Measurements from ENCODE around the gene ERGIC1. TPM values are rescaled to one million over a fixed set of nuclear protein-coding genes. Genes with fewer than 3 reads are reported as not detected.

Gene ERGIC1
- total RNA-seq, 3 donors from 2014 or later (not counting 1 experiment from before 2014, with no cell fraction given): 86.2 to 126 (median 121) TPM

- peaks cover 11 to 16% of the 10 kb centered on the region in 2 donors for H3K4me1 Mint-ChIP-seq
- 97% methylated on average over 3 of the region's 3 CpGs for WGBS (ENCODE audit: insufficient coverage)
- intact Hi-C loops (cut with micrococcal nuclease): no loop called here
- no peak for TF ChIP-seq CTCF (IDR thresholded peaks at IDR 0.05)
- no peaks in the 10 kb centered on the region for H3K9me3 Mint-ChIP-seq
- no peak for ATAC-seq
- Histone ChIP-seq H3K27me3 (ENCODE audit: control insufficient read depth, insufficient read depth, low read length) (no peaks in the 10 kb centered on the region), H3K4me1 (ENCODE audit: control insufficient read depth, insufficient read depth, low read length) (peaks cover 7% of the 10 kb centered on the region), H3K27ac (ENCODE audit: low read length) (no peak overlapping the region), H3K36me3 (ENCODE audit: control insufficient read depth, insufficient read depth, low read length) (peaks cover 36% of the 10 kb centered on the region), H3K4me3 (ENCODE audit: low read length) (no peak overlapping the region), H3K9me3 (ENCODE audit: control insufficient read depth, insufficient read depth, low read length) (no peaks in the 10 kb centered on the region)
- H3K4me3 Mint-ChIP-seq: peak overlapping the region; percentile 78
- H3K27me3 Mint-ChIP-seq (ENCODE audit: low read depth in 2 of 2): no peaks in the 10 kb centered on the region
- no peaks in the 10 kb centered on the region for H3K36me3 Mint-ChIP-seq
- no peak for DNase-seq
- H3K27ac Mint-ChIP-seq: peak overlapping the region; percentile 77 to 87
Measured at GRCh38 chr5:172898218-172898842, 64.3 kb downstream of the ERGIC1 start.

GRCh38 chr5:172898843-172899369 lies 64.9 kb downstream of the ERGIC1 start:
- no peaks in the 10 kb centered on the region for H3K36me3 Mint-ChIP-seq
- no peak for DNase-seq
- H3K9me3 Mint-ChIP-seq: no peaks in the 10 kb centered on the region
- H3K9me3 ChIP-seq (ENCODE audit: control insufficient read depth, insufficient read depth, low read length): no peaks in the 10 kb centered on the region
- H3K27ac ChIP-seq (ENCODE audit: low read length): no peak overlapping the region
- peak overlapping the region; percentile 50 to 77 for H3K27ac Mint-ChIP-seq
- H3K4me3 ChIP-seq (ENCODE audit: low read length): no peak overlapping the region
- H3K4me1 Mint-ChIP-seq: peaks cover 11 to 18% of the 10 kb centered on the region in 2 donors
- no peaks in the 10 kb centered on the region for H3K27me3 ChIP-seq (ENCODE audit: control insufficient read depth, insufficient read depth, low read length)
- no peak for TF ChIP-seq CTCF (IDR thresholded peaks at IDR 0.05)
- no peaks in the 10 kb centered on the region for H3K27me3 Mint-ChIP-seq (ENCODE audit: low read depth in 2 of 2)
- ATAC-seq: no peak
- peaks cover 7% of the 10 kb centered on the region for H3K4me1 ChIP-seq (ENCODE audit: control insufficient read depth, insufficient read depth, low read length)
- intact Hi-C loops (cut with micrococcal nuclease): no loop called here
- WGBS (ENCODE audit: insufficient coverage): 94% methylated on average over 7 of the region's 7 CpGs
- no peak overlapping the region for H3K4me3 Mint-ChIP-seq
- H3K36me3 ChIP-seq (ENCODE audit: control insufficient read depth, insufficient read depth, low read length): peaks cover 36% of the 10 kb centered on the region

GRCh38 chr5:172899436-172899835 lies 65.4 kb downstream of the ERGIC1 start:
- H3K4me3 ChIP-seq (ENCODE audit: low read length): no peak overlapping the region
- H3K36me3 Mint-ChIP-seq: no peaks in the 10 kb centered on the region

More at GRCh38 chr5:172899436-172899835, 65.4 kb downstream of the ERGIC1 start:
- ATAC-seq (no peak), DNase-seq (no peak)
- peaks cover 11 to 22% of the 10 kb centered on the region in 2 donors for H3K4me1 Mint-ChIP-seq
- Histone ChIP-seq H3K27ac (ENCODE audit: low read length) (no peak overlapping the region), H3K9me3 (ENCODE audit: control insufficient read depth, insufficient read depth, low read length) (no peaks in the 10 kb centered on the region), H3K36me3 (ENCODE audit: control insufficient read depth, insufficient read depth, low read length) (peaks cover 36% of the 10 kb centered on the region), H3K4me1 (ENCODE audit: control insufficient read depth, insufficient read depth, low read length) (peaks cover 7% of the 10 kb centered on the region), H3K27me3 (ENCODE audit: control insufficient read depth, insufficient read depth, low read length) (no peaks in the 10 kb centered on the region)
- intact Hi-C loops (cut with micrococcal nuclease): no loop called here
- no peaks in the 10 kb centered on the region for H3K27me3 Mint-ChIP-seq (ENCODE audit: low read depth in 2 of 2)
- no peaks in the 10 kb centered on the region for H3K9me3 Mint-ChIP-seq
- WGBS (ENCODE audit: insufficient coverage): 96% methylated on average over 7 of the region's 7 CpGs
- peak overlapping the region in 1 of 2 donors; percentile 77 for H3K27ac Mint-ChIP-seq
- TF ChIP-seq CTCF (IDR thresholded peaks at IDR 0.05): no peak
- H3K4me3 Mint-ChIP-seq: no peak overlapping the region

Data from natural killer cell (primary cell).